ENCODE results near the gene ETV3L.

Gene ETV3L

GRCh38 chr1:157132111-157132510, 32.5 kb upstream of the ETV3L start:
- no peak for DNase-seq (ENCODE audit: low read depth in 1 of 2, low spot score in 1 of 2)

- no peak for DNase-seq (ENCODE audit: low read depth in 1 of 2, low spot score in 1 of 2)
Observed at GRCh38 chr1:157131281-157131680, 31.7 kb upstream of the ETV3L start.

- DNase-seq (ENCODE audit: low read depth in 1 of 2, low spot score in 1 of 2) = no peak
Observed at GRCh38 chr1:157124855-157125254, 25.2 kb upstream of the ETV3L start.

- no peak for DNase-seq (ENCODE audit: low read depth in 1 of 2, low spot score in 1 of 2)
Observed at GRCh38 chr1:157119448-157119847, 19.8 kb upstream of the ETV3L start.

GRCh38 chr1:157119008-157119407, 19.4 kb upstream of the ETV3L start:
- DNase-seq (ENCODE audit: low read depth in 1 of 2, low spot score in 1 of 2) = no peak

GRCh38 chr1:157117527-157118057, 18.0 kb upstream of the ETV3L start:
- no peak for DNase-seq (ENCODE audit: low read depth in 1 of 2, low spot score in 1 of 2)

- no peak for DNase-seq (ENCODE audit: low read depth in 1 of 2, low spot score in 1 of 2)
Observed at GRCh38 chr1:157116737-157117103, 17.1 kb upstream of the ETV3L start.

GRCh38 chr1:157115851-157116736, 16.5 kb upstream of the ETV3L start:
- DNase-seq (ENCODE audit: low read depth in 1 of 2, low spot score in 1 of 2) = no peak

GRCh38 chr1:157115429-157115838, 15.8 kb upstream of the ETV3L start:
- no peak for DNase-seq (ENCODE audit: low read depth in 1 of 2, low spot score in 1 of 2)

- no peak for DNase-seq (ENCODE audit: low read depth in 1 of 2, low spot score in 1 of 2)
Observed at GRCh38 chr1:157114183-157115121, 14.8 kb upstream of the ETV3L start.

GRCh38 chr1:157113631-157114030, 14.0 kb upstream of the ETV3L start:
- no peak for DNase-seq (ENCODE audit: low read depth in 1 of 2, low spot score in 1 of 2)

- DNase-seq (ENCODE audit: low read depth in 1 of 2, low spot score in 1 of 2) = no peak
Observed at GRCh38 chr1:157113106-157113505, 13.5 kb upstream of the ETV3L start.

- no peak for DNase-seq (ENCODE audit: low read depth in 1 of 2, low spot score in 1 of 2)
Observed at GRCh38 chr1:157112186-157112867, 12.7 kb upstream of the ETV3L start.

- DNase-seq (ENCODE audit: low read depth in 1 of 2, low spot score in 1 of 2) = no peak
Observed at GRCh38 chr1:157111396-157112165, 12.0 kb upstream of the ETV3L start.

GRCh38 chr1:157110686-157111085, 11.1 kb upstream of the ETV3L start:
- no peak for DNase-seq (ENCODE audit: low read depth in 1 of 2, low spot score in 1 of 2)

- no peak for DNase-seq (ENCODE audit: low read depth in 1 of 2, low spot score in 1 of 2)
Observed at GRCh38 chr1:157110003-157110402, 10.4 kb upstream of the ETV3L start.

- DNase-seq (ENCODE audit: low read depth in 1 of 2, low spot score in 1 of 2) = no peak
Observed at GRCh38 chr1:157108448-157108847, 8.8 kb upstream of the ETV3L start.

- DNase-seq (ENCODE audit: low read depth in 1 of 2, low spot score in 1 of 2) = no peak
Observed at GRCh38 chr1:157107702-157108101, 8.1 kb upstream of the ETV3L start.

GRCh38 chr1:157106813-157107189, 7.2 kb upstream of the ETV3L start:
- no peak for DNase-seq (ENCODE audit: low read depth in 1 of 2, low spot score in 1 of 2)

GRCh38 chr1:157105988-157106812, 6.6 kb upstream of the ETV3L start:
- no peak for DNase-seq (ENCODE audit: low read depth in 1 of 2, low spot score in 1 of 2)
